ENCODE results near the gene TTC39C.
A peak's percentile ranks its signal among the peaks of the same experiment; 100 is the strongest.

The TTC39C gene

DNA sequence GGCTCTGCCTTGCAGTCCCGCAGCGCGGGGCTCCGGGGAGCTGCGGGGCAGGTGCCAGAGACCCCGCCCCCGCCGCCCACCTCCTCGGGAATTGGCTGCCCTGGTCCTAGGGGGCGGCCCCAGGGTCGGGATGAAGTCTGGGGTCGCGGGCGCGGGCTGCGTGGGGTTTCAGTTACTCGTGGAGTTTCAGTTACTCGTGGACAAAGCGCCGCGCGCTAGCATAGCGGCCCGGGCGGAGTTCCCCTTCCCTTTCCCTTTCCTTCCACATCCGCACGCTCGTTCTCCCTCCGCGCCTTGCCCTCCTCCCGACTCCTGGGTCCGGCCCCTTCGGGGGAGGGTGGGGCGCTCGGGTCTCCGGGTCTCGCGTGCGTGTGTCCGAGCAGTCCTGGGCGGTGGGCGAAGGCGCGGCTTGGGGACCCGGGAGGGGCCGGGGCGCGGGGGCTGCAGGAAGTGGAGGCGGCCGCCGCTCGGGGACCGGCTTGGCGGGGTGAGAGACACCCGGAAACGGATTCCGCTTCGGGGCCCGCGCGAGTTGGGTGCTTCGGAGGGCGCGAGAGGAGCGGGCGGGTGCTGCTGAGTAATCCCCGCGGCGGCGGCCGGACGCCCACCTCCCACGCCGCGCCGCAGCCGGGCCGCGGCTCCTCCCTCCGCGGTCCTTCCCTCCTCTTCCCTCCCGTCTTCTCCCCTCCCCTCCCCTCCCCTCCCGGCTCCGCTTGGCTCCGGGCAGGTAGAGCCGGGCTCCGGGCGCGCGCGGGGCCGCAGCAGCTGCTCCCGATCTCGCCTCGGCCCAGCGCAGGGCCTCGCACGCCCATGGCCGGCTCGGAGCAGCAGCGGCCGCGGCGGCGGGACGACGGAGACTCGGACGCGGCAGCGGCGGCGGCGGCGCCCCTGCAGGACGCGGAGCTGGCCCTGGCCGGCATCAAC lies at the start of gene TTC39C:
Gene TTC39C (plus strand): TSS at position 693 of the 924 bp plus-strand sequence. CDS start 118 bp downstream, at position 811.
- peaks cover 75% of the 10 kb centered on the region for H3K4me1 ChIP-seq (ENCODE audit: low read length)
- no peaks in the 10 kb centered on the region for H3K27me3 ChIP-seq (ENCODE audit: low read depth, low read length)
- peaks cover 26% of the 10 kb centered on the region for H4K20me1 ChIP-seq (ENCODE audit: insufficient read depth, low read length)
- H3K9me3 ChIP-seq (ENCODE audit: insufficient read depth, low read length): no peaks in the 10 kb centered on the region
- TF ChIP-seq, protein P1, sequence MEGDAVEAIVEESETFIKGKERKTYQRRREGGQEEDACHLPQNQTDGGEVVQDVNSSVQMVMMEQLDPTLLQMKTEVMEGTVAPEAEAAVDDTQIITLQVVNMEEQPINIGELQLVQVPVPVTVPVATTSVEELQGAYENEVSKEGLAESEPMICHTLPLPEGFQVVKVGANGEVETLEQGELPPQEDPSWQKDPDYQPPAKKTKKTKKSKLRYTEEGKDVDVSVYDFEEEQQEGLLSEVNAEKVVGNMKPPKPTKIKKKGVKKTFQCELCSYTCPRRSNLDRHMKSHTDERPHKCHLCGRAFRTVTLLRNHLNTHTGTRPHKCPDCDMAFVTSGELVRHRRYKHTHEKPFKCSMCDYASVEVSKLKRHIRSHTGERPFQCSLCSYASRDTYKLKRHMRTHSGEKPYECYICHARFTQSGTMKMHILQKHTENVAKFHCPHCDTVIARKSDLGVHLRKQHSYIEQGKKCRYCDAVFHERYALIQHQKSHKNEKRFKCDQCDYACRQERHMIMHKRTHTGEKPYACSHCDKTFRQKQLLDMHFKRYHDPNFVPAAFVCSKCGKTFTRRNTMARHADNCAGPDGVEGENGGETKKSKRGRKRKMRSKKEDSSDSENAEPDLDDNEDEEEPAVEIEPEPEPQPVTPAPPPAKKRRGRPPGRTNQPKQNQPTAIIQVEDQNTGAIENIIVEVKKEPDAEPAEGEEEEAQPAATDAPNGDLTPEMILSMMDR (IDR thresholded peaks at IDR 0.05; ENCODE audit: low read depth, low read length): no peak
- TF ChIP-seq EZH2phosphoT487 (IDR thresholded peaks at IDR 0.05; ENCODE audit: low read depth): no peak
- H3K27ac ChIP-seq (ENCODE audit: low read length): peak within 1 kb of the TSS; percentile 64
- peak within 1 kb of the TSS; percentile 85 for H3K4me3 ChIP-seq (ENCODE audit: low read length)
- peak within 1 kb of the TSS; percentile 89 for H3K4me2 ChIP-seq (ENCODE audit: low read length)
- peaks cover 17% of the 10 kb centered on the region for H3K36me3 ChIP-seq (replicated peaks; ENCODE audit: low read depth, low read length)
- peak within 1 kb of the TSS; percentile 91 for H3K9ac ChIP-seq (ENCODE audit: low read length)
- peaks cover 48% of the 10 kb centered on the region for H3K79me2 ChIP-seq (ENCODE audit: low read length)
- H2AFZ ChIP-seq (ENCODE audit: low read depth, low read length): peak within 1 kb of the TSS; percentile 50; the same call in 1 of the 2 replicates

DNA sequence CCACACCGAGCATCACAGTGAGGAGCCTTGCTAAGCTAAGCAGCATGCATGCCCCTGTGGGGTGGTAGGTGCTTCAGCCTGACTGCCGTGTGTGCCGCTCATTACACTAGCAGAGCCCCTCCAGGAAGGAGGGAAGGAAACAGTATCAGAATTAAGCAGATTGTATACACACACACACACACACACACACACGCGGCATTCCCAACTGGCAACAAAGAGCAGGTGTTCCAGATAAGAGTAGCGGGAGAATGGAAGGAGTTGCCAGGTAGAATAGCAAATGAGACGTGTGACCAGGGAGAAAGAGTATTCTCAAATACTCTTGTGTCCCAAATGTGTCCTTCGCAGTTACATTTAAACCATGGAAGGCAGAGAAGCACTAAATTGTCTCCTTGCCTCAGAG lies 47.6 kb upstream of the TTC39C start:
- Histone ChIP-seq H3K27ac (ENCODE audit: low read length) (no peak overlapping the region), H2AFZ (ENCODE audit: low read depth, low read length) (no peak overlapping the region), H3K4me2 (ENCODE audit: low read length) (peak overlapping the region; percentile 50; the same call in 1 of the 2 replicates)

DNA sequence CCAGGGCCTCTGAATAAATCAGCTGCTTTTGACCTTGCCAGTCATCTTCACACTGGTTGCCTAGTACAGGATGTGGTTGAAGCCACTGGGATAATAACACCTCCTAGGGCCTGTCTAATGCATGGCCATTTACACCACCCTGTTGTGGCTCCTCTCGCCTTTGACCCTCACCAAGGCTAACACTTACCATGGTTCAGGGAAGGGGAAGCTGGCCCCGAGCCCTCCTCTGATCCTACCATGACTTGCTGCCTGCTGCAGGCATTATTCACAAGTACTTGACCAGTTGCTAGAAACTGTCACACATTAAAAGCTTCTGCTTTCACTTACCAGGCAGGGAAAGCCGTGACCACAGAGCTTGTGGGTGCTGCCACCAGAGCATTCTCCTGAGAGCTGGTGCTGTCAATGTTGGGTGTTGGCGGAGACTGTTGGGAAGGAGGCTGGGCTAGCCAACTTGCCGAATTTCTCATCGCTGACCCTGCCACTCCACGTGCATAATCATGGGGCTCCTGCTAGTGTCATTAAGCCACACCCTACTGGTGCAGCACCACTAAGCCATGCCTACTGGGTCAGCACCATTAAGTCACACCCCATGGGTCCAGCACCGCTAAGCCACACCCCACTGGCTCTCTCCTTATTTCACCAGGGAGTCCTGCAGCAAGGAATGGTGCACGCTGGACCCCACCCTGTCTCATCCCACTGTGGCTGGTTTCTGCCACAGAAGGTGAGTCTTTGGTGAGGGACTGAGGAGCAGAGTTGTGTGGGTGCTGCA lies 47.0 kb upstream of the TTC39C start:
- Histone ChIP-seq H3K9me3 (ENCODE audit: insufficient read depth, low read length) (no peaks in the 10 kb centered on the region), H3K4me1 (ENCODE audit: low read length) (peaks cover 40% of the 10 kb centered on the region), H3K4me2 (ENCODE audit: low read length) (peak overlapping the region; percentile 50), H2AFZ (ENCODE audit: low read depth, low read length) (peak overlapping the region; percentile 5; the same call in 1 of the 2 replicates), H3K27me3 (ENCODE audit: low read depth, low read length) (no peaks in the 10 kb centered on the region), H3K27ac (ENCODE audit: low read length) (no peak overlapping the region), H4K20me1 (ENCODE audit: insufficient read depth, low read length) (no peaks in the 10 kb centered on the region), H3K4me3 (ENCODE audit: low read length) (peak overlapping the region; percentile 26), H3K36me3 (replicated peaks; ENCODE audit: low read depth, low read length) (no peaks in the 10 kb centered on the region), H3K79me2 (ENCODE audit: low read length) (no peaks in the 10 kb centered on the region), H3K9ac (ENCODE audit: low read length) (no peak overlapping the region)
- no peak for TF ChIP-seq EZH2phosphoT487 (IDR thresholded peaks at IDR 0.05; ENCODE audit: low read depth)
- TF ChIP-seq, protein P1 (IDR thresholded peaks at IDR 0.05; ENCODE audit: low read depth, low read length): no peak

More for the DNA sequence above, 47.6 kb upstream of the TTC39C start:
- Histone ChIP-seq H3K9ac (ENCODE audit: low read length) (no peak overlapping the region), H3K36me3 (replicated peaks; ENCODE audit: low read depth, low read length) (no peaks in the 10 kb centered on the region), H3K79me2 (ENCODE audit: low read length) (no peaks in the 10 kb centered on the region), H3K27me3 (ENCODE audit: low read depth, low read length) (no peaks in the 10 kb centered on the region), H4K20me1 (ENCODE audit: insufficient read depth, low read length) (no peaks in the 10 kb centered on the region), H3K4me3 (ENCODE audit: low read length) (no peak overlapping the region), H3K9me3 (ENCODE audit: insufficient read depth, low read length) (no peaks in the 10 kb centered on the region), H3K4me1 (ENCODE audit: low read length) (peaks cover 37% of the 10 kb centered on the region)
- TF ChIP-seq, protein P1 (IDR thresholded peaks at IDR 0.05; ENCODE audit: low read depth, low read length): no peak
- TF ChIP-seq EZH2phosphoT487 (IDR thresholded peaks at IDR 0.05; ENCODE audit: low read depth): no peak
